ENCODE measurements around the gene SLC2A9.
A peak's percentile ranks its signal among the peaks of the same experiment; 100 is the strongest.
"Not testable (repeated sequence)": the region's sequence is repeated elsewhere in the genome, so short reads cannot be mapped to it uniquely, and the experiment has no call there.

The SLC2A9 gene

GRCh38 chr4:9927341-9928007, 93.8 kb downstream of the SLC2A9 start:
- no peak for DNase-seq (ENCODE audit: low read depth, low spot score)

- no peak for DNase-seq (ENCODE audit: low read depth, low spot score)
These were observed 94.7 kb downstream of the SLC2A9 start for GRCh38 chr4:9926586-9926985.

- DNase-seq (ENCODE audit: low read depth, low spot score): no peak
These were observed 95.4 kb downstream of the SLC2A9 start for GRCh38 chr4:9925750-9926439.

GRCh38 chr4:9924750-9925149, 96.5 kb downstream of the SLC2A9 start:
- DNase-seq (ENCODE audit: low read depth, low spot score): no peak

GRCh38 chr4:9923195-9923812, 98.0 kb downstream of the SLC2A9 start:
- no peak for DNase-seq (ENCODE audit: low read depth, low spot score)

GRCh38 chr4:9921326-9921725, 100.0 kb downstream of the SLC2A9 start:
- no peak for DNase-seq (ENCODE audit: low read depth, low spot score)

- no peak for DNase-seq (ENCODE audit: low read depth, low spot score)
These were observed 101.3 kb downstream of the SLC2A9 start for GRCh38 chr4:9920029-9920428.

GRCh38 chr4:9919047-9919446, 102.2 kb downstream of the SLC2A9 start:
- no peak for DNase-seq (ENCODE audit: low read depth, low spot score)

GRCh38 chr4:9918484-9918883, 102.8 kb downstream of the SLC2A9 start:
- no peak for DNase-seq (ENCODE audit: low read depth, low spot score)

- no peak for DNase-seq (ENCODE audit: low read depth, low spot score)
These were observed 104.4 kb downstream of the SLC2A9 start for GRCh38 chr4:9916937-9917336.

GRCh38 chr4:9916346-9916745, 105.0 kb downstream of the SLC2A9 start:
- no peak for DNase-seq (ENCODE audit: low read depth, low spot score)

GRCh38 chr4:9913846-9914245, 107.5 kb downstream of the SLC2A9 start:
- no peak for DNase-seq (ENCODE audit: low read depth, low spot score)

GRCh38 chr4:9906996-9907395, 114.3 kb downstream of the SLC2A9 start:
- DNase-seq (ENCODE audit: low read depth, low spot score): no peak

- no peak for DNase-seq (ENCODE audit: low read depth, low spot score)
These were observed 116.2 kb downstream of the SLC2A9 start for GRCh38 chr4:9904976-9905587.

GRCh38 chr4:9903317-9903716, 118.0 kb downstream of the SLC2A9 start:
- DNase-seq (ENCODE audit: low read depth, low spot score): no peak

- DNase-seq (ENCODE audit: low read depth, low spot score): no peak
These were observed 120.0 kb downstream of the SLC2A9 start for GRCh38 chr4:9901257-9901656.

- not testable (repeated sequence) for DNase-seq (ENCODE audit: low read depth, low spot score)
These were observed 120.7 kb downstream of the SLC2A9 start for GRCh38 chr4:9900633-9901032.

GRCh38 chr4:9899306-9900055, 121.8 kb downstream of the SLC2A9 start:
- DNase-seq (ENCODE audit: low read depth, low spot score): no peak

- peak; percentile 70 for DNase-seq (ENCODE audit: low read depth, low spot score)
These were observed 122.5 kb downstream of the SLC2A9 start for GRCh38 chr4:9898596-9899305.

GRCh38 chr4:9895333-9895705, 126.0 kb downstream of the SLC2A9 start:
- no peak for DNase-seq (ENCODE audit: low read depth, low spot score)

GRCh38 chr4:9894644-9895332, 126.5 kb downstream of the SLC2A9 start:
- DNase-seq (ENCODE audit: low read depth, low spot score): no peak

Measured in iPS DF 19.7 (cell line).